Thyroid gland (tissue), 4 donors: ENCODE measurements around the gene LMO7.

Experiments
- POLR2A ChIP-seq, 2 donors: fragments of 450-650 bp; IDR thresholded peaks; one replicate each; pipeline ENCODE4 v1.6.1; 2017; ENCODE audit warnings: antibody characterized with exemption in 2 of 2, mild to moderate bottlenecking in 2 of 2, moderate library complexity in 1 of 2
- TF ChIP-seq, protein P1 (sequence below), 6 experiments: fragments of 200-600 bp in 3 of 6; fragments of 450-650 bp in 3 of 6; sonication (generic) in 3 of 6; IDR thresholded peaks; one replicate each; pipeline ENCODE4 v1.5.1; 2016 to 2019; ENCODE audit warnings: antibody characterized with exemption in 6 of 6, mild to moderate bottlenecking in 2 of 6, inconsistent platforms in 1 of 6, moderate library complexity in 1 of 6

DNA sequence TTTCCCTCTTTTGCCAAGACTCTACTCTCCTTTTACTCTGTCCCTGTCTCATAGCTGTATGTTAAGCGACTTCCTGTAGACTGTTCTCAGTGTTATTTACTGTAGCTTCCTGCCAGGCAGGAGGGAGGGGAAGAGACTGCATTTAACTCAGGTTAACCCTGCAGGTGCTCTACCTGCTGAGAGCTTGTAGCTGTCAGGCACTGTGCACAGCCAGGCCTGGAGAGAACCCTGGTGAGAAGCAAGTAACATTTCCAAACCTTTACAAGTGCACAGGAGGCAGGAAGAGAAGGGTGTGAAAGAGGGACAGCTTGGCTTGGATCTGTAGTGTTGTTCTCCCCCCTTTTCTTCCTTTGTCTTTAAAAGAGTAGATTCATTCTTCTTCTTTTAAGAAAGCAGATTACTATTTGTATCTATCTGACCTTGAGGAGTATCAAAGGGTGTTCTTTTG is 167.1 kb downstream of the LMO7 start:
- no peak for TF ChIP-seq POLR2A (IDR thresholded peaks at IDR 0.05)
- TF ChIP-seq, protein P1, sequence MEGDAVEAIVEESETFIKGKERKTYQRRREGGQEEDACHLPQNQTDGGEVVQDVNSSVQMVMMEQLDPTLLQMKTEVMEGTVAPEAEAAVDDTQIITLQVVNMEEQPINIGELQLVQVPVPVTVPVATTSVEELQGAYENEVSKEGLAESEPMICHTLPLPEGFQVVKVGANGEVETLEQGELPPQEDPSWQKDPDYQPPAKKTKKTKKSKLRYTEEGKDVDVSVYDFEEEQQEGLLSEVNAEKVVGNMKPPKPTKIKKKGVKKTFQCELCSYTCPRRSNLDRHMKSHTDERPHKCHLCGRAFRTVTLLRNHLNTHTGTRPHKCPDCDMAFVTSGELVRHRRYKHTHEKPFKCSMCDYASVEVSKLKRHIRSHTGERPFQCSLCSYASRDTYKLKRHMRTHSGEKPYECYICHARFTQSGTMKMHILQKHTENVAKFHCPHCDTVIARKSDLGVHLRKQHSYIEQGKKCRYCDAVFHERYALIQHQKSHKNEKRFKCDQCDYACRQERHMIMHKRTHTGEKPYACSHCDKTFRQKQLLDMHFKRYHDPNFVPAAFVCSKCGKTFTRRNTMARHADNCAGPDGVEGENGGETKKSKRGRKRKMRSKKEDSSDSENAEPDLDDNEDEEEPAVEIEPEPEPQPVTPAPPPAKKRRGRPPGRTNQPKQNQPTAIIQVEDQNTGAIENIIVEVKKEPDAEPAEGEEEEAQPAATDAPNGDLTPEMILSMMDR (IDR thresholded peaks at IDR 0.05) = no peak
